DOHH2 (cell line): ENCODE data around the gene RNU5B-1.

ENCODE experiments used
- H3F3A ChIP-seq: fragments of 200-600 bp; sonication (generic), shearing (Covaris generic); 2 replicates; pipeline ENCODE4 v1.6.0; 2016; ENCODE audit warnings: antibody characterized with exemption, mild to moderate bottlenecking; ENCODE audit not compliant: control insufficient read depth, insufficient read depth
- H3K27ac ChIP-seq: fragments of 200-600 bp; sonication (generic); 2 replicates; pipeline ENCODE4 v1.5.1; 2014; ENCODE audit warnings: low read depth, mild to moderate bottlenecking, low read length, moderate library complexity
- H3K27me3 ChIP-seq: fragments of 200-600 bp; sonication (generic); 2 replicates; pipeline ENCODE4 v1.6.1; 2014; ENCODE audit warnings: mild to moderate bottlenecking, low read length, mixed read lengths; ENCODE audit not compliant: control insufficient read depth
- H3K36me3 ChIP-seq: fragments of 200-600 bp; sonication (generic); 2 replicates; pipeline ENCODE4 v1.6.1; 2014; ENCODE audit warnings: mild to moderate bottlenecking, low read length, moderate library complexity, mixed read lengths; ENCODE audit not compliant: control insufficient read depth
- H3K4me1 ChIP-seq: fragments of 200-600 bp; sonication (generic); 2 replicates; pipeline ENCODE4 v1.6.1; 2014; ENCODE audit warnings: mild to moderate bottlenecking, low read length, mixed read lengths; ENCODE audit not compliant: control insufficient read depth
- H3K4me2 ChIP-seq: fragments of 200-600 bp; sonication (generic); 2 replicates; pipeline ENCODE4 v1.6.0; 2014; ENCODE audit warnings: mild to moderate bottlenecking, low read length, moderate library complexity
- H3K4me3 ChIP-seq: fragments of 200-600 bp; sonication (generic); 2 replicates; pipeline ENCODE4 v1.5.1; 2014; ENCODE audit warnings: mild to moderate bottlenecking, low read length, mixed read lengths
- H3K79me2 ChIP-seq: fragments of 200-600 bp; sonication (generic); 2 replicates; pipeline ENCODE4 v1.6.1; 2014; ENCODE audit warnings: mild to moderate bottlenecking, low read length, mixed read lengths; ENCODE audit not compliant: control insufficient read depth
- H3K9me2 ChIP-seq: fragments of 200-600 bp; sonication (generic); replicated peaks from 2 replicates; pipeline ENCODE4 v1.6.1; 2014; ENCODE audit warnings: mild to moderate bottlenecking, low read length, mixed read lengths; ENCODE audit not compliant: control insufficient read depth
- H3K9me3 ChIP-seq: fragments of 200-600 bp; sonication (generic); 2 replicates; pipeline ENCODE4 v1.6.1; 2014; ENCODE audit warnings: antibody characterized with exemption, low read length, mixed read lengths; ENCODE audit not compliant: control insufficient read depth, insufficient read depth
- H4K20me1 ChIP-seq: fragments of 200-600 bp; sonication (generic); 2 replicates; pipeline ENCODE4 v1.6.0; 2014; ENCODE audit warnings: low read depth, mild to moderate bottlenecking, antibody characterized with exemption, low read length, moderate library complexity; ENCODE audit not compliant: control insufficient read depth, insufficient read depth
- EZH2phosphoT487 ChIP-seq: fragments of 200-600 bp; sonication (generic); IDR thresholded peaks from 2 replicates; pipeline ENCODE4 v1.6.1; 2017; ENCODE audit warnings: borderline replicate concordance, mild to moderate bottlenecking, antibody characterized with exemption, low read length, moderate library complexity, mixed read lengths
- TF ChIP-seq, protein P1 (sequence below): fragments of 200-600 bp; sonication (generic); IDR thresholded peaks from one replicate; pipeline ENCODE4 v1.5.1; 2014; ENCODE audit warnings: antibody characterized with exemption, mild to moderate bottlenecking, low read depth, low read length; ENCODE audit not compliant: poor library complexity, severe bottlenecking

RNU5B-1 gene

GRCh38 chr15:65292938-65293518, 11.4 kb upstream of the RNU5B-1 start:
- H3K9me2 ChIP-seq: no peaks in the 10 kb centered on the region
- H3K79me2 ChIP-seq: no peaks in the 10 kb centered on the region
- H3K27ac ChIP-seq: no peak overlapping the region
- TF ChIP-seq, protein P1, sequence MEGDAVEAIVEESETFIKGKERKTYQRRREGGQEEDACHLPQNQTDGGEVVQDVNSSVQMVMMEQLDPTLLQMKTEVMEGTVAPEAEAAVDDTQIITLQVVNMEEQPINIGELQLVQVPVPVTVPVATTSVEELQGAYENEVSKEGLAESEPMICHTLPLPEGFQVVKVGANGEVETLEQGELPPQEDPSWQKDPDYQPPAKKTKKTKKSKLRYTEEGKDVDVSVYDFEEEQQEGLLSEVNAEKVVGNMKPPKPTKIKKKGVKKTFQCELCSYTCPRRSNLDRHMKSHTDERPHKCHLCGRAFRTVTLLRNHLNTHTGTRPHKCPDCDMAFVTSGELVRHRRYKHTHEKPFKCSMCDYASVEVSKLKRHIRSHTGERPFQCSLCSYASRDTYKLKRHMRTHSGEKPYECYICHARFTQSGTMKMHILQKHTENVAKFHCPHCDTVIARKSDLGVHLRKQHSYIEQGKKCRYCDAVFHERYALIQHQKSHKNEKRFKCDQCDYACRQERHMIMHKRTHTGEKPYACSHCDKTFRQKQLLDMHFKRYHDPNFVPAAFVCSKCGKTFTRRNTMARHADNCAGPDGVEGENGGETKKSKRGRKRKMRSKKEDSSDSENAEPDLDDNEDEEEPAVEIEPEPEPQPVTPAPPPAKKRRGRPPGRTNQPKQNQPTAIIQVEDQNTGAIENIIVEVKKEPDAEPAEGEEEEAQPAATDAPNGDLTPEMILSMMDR: no peak
- no peak for TF ChIP-seq EZH2phosphoT487
- H4K20me1 ChIP-seq: no peaks in the 10 kb centered on the region
- no peak overlapping the region for H3K4me3 ChIP-seq
- H3K4me1 ChIP-seq: peaks cover 45% of the 10 kb centered on the region
- no peaks in the 10 kb centered on the region for H3K36me3 ChIP-seq
- H3K9me3 ChIP-seq: no peaks in the 10 kb centered on the region
- H3F3A ChIP-seq: peaks cover 29% of the 10 kb centered on the region
- no peaks in the 10 kb centered on the region for H3K27me3 ChIP-seq
- H3K4me2 ChIP-seq: peak overlapping the region; percentile 11; the same call in 1 of the 2 replicates

- no peak for TF ChIP-seq EZH2phosphoT487
- TF ChIP-seq, protein P1: no peak
- H3K27ac ChIP-seq: no peak overlapping the region
- H3K9me3 ChIP-seq: peaks cover 7% of the 10 kb centered on the region; the same call in 1 of the 2 replicates
- no peaks in the 10 kb centered on the region for H3K9me2 ChIP-seq
- no peak overlapping the region for H3K4me3 ChIP-seq
- no peaks in the 10 kb centered on the region for H3K36me3 ChIP-seq
- H3F3A ChIP-seq: peaks cover 16% of the 10 kb centered on the region
- no peak overlapping the region for H3K4me2 ChIP-seq
- H3K79me2 ChIP-seq: no peaks in the 10 kb centered on the region
- H4K20me1 ChIP-seq: no peaks in the 10 kb centered on the region
- H3K4me1 ChIP-seq: peaks cover 39% of the 10 kb centered on the region
- H3K27me3 ChIP-seq: no peaks in the 10 kb centered on the region
These were observed 5.7 kb upstream of the RNU5B-1 start for GRCh38 chr15:65298731-65299130.

GRCh38 chr15:65300924-65301441, 3.5 kb upstream of the RNU5B-1 start:
- TF ChIP-seq EZH2phosphoT487: no peak
- TF ChIP-seq, protein P1: no peak
- H3K79me2 ChIP-seq: no peaks in the 10 kb centered on the region
- peaks cover 7% of the 10 kb centered on the region; the same call in 1 of the 2 replicates for H3K9me3 ChIP-seq
- no peak overlapping the region for H3K4me2 ChIP-seq
- no peak overlapping the region for H3K27ac ChIP-seq
- H3K4me3 ChIP-seq: no peak overlapping the region
- no peaks in the 10 kb centered on the region for H3K36me3 ChIP-seq
- no peaks in the 10 kb centered on the region for H3K27me3 ChIP-seq
- no peaks in the 10 kb centered on the region for H3K9me2 ChIP-seq
- H3K4me1 ChIP-seq: peaks cover 49% of the 10 kb centered on the region
- H3F3A ChIP-seq: peaks cover 25% of the 10 kb centered on the region
- H4K20me1 ChIP-seq: no peaks in the 10 kb centered on the region
